WTC11 (cell line): ENCODE results near the gene GRAMD4. TPM values are rescaled to one million over a fixed set of nuclear protein-coding genes. Genes with fewer than 3 reads are reported as not detected.
A peak's percentile ranks its signal among the peaks of the same experiment; 100 is the strongest.

Experiments
- ATAC-seq: fragments of 200-7000 bp; cut with Tn5 transposase; 2 replicates; pipeline ENCODE4 v1.10.0; 2021; ENCODE audit warnings: mild to moderate bottlenecking, moderate library complexity
- CTCF ChIA-PET: fragments of 300-600 bp; sonication (Branson Sonifier 250); formaldehyde crosslinking; loops from one replicate; lab custom pipeline; 2021; ENCODE audit warnings: antibody characterized with exemption; lab: Charles Lee
- POLR2A ChIA-PET: fragments of 350-600 bp; sonication (Branson Sonifier 250); formaldehyde crosslinking; loops from one replicate; lab custom pipeline; 2021; ENCODE audit warnings: antibody characterized with exemption; lab: Charles Lee
- DNase-seq: peaks from one replicate; pipeline ENCODE4 v3.0.0; 2021; ENCODE audit warnings: low spot score
- H3K27ac Mint-ChIP-seq: 2 replicates; pipeline ENCODE4 v1.8.0; 2021; ENCODE audit warnings: mixed read lengths
- H3K27me3 Mint-ChIP-seq: 2 replicates; pipeline ENCODE4 v1.8.0; 2021; ENCODE audit warnings: low read depth, mild to moderate bottlenecking, moderate library complexity, mixed read lengths
- H3K36me3 Mint-ChIP-seq: 2 replicates; pipeline ENCODE4 v1.8.0; 2021; ENCODE audit warnings: mixed read lengths
- H3K4me1 Mint-ChIP-seq: 2 replicates; pipeline ENCODE4 v1.8.0; 2022; ENCODE audit warnings: mixed read lengths
- H3K4me3 Mint-ChIP-seq: 2 replicates; pipeline ENCODE4 v1.8.0; 2021; ENCODE audit warnings: mild to moderate bottlenecking, moderate library complexity, mixed read lengths
- H3K9me3 Mint-ChIP-seq: 2 replicates; pipeline ENCODE4 v1.8.0; 2021; ENCODE audit warnings: mixed read lengths
- AR ChIP-seq: fragments of 250-450 bp; sonication (Bioruptor Pico); IDR thresholded peaks from 2 replicates; pipeline ENCODE4 v1.9.0; 2021; ENCODE audit warnings: mild to moderate bottlenecking
- ATF2 ChIP-seq: sonication (generic); formaldehyde crosslinking; IDR thresholded peaks from 2 replicates; pipeline ENCODE4 v1.8.1; 2022; ENCODE audit warnings: low read depth, missing genetic modification reagents, borderline replicate concordance
- ATF6 ChIP-seq: sonication (generic); formaldehyde crosslinking; IDR thresholded peaks from 2 replicates; pipeline ENCODE4 v1.8.1; 2023; ENCODE audit warnings: mild to moderate bottlenecking, missing genetic modification reagents
- CREB1 ChIP-seq: sonication (generic); formaldehyde crosslinking; IDR thresholded peaks from 2 replicates; pipeline ENCODE4 v1.8.0; 2023; ENCODE audit warnings: mild to moderate bottlenecking, missing genetic modification reagents
- ELF4 ChIP-seq: sonication (generic); formaldehyde crosslinking; IDR thresholded peaks from 2 replicates; pipeline ENCODE4 v1.8.1; 2022; ENCODE audit warnings: low read depth, mild to moderate bottlenecking, moderate library complexity, missing genetic modification reagents
- FOXJ3 ChIP-seq: sonication (generic); formaldehyde crosslinking; IDR thresholded peaks from 2 replicates; pipeline ENCODE4 v1.9.0; 2021; ENCODE audit warnings: missing genetic modification reagents, mild to moderate bottlenecking, borderline replicate concordance
- FOXP1 ChIP-seq: sonication (generic); formaldehyde crosslinking; IDR thresholded peaks from 2 replicates; pipeline ENCODE4 v1.8.0; 2022; ENCODE audit warnings: missing genetic modification reagents, mild to moderate bottlenecking, moderate library complexity, borderline replicate concordance
- IRF1 ChIP-seq: sonication (generic); formaldehyde crosslinking; IDR thresholded peaks from 2 replicates; pipeline ENCODE4 v1.8.0; 2023; ENCODE audit warnings: missing genetic modification reagents
- NFE2L1 ChIP-seq: sonication (generic); formaldehyde crosslinking; IDR thresholded peaks from 2 replicates; pipeline ENCODE4 v1.8.1; 2023; ENCODE audit warnings: missing genetic modification reagents
- NR1H2 ChIP-seq: sonication (generic); formaldehyde crosslinking; IDR thresholded peaks from 2 replicates; pipeline ENCODE4 v1.9.0; 2021; ENCODE audit warnings: mild to moderate bottlenecking, moderate library complexity, missing genetic modification reagents
- PRDM15 ChIP-seq: sonication (generic); formaldehyde crosslinking; IDR thresholded peaks from 2 replicates; pipeline ENCODE4 v1.8.0; 2022; ENCODE audit warnings: missing genetic modification reagents
- RORB ChIP-seq: fragments of 250-450 bp; sonication (Bioruptor Pico); IDR thresholded peaks from 2 replicates; pipeline ENCODE4 v1.9.0; 2021; ENCODE audit warnings: mild to moderate bottlenecking
- SMAD3 ChIP-seq: sonication (generic); formaldehyde crosslinking; IDR thresholded peaks from 2 replicates; pipeline ENCODE4 v1.8.0; 2022; ENCODE audit warnings: missing genetic modification reagents, mild to moderate bottlenecking, borderline replicate concordance
- SP1 ChIP-seq: sonication (generic); formaldehyde crosslinking; conservative IDR thresholded peaks from 2 replicates; pipeline ENCODE4 v1.8.1; 2022; ENCODE audit warnings: missing genetic modification reagents
- ZNF416 ChIP-seq: fragments of 250-450 bp; sonication (Bioruptor Pico); IDR thresholded peaks from 2 replicates; pipeline ENCODE4 v1.9.0; 2021; ENCODE audit warnings: mild to moderate bottlenecking, inconsistent platforms
- ZNF512 ChIP-seq: sonication (generic); formaldehyde crosslinking; IDR thresholded peaks from 2 replicates; pipeline ENCODE4 v1.8.1; 2022; ENCODE audit warnings: missing genetic modification reagents, borderline replicate concordance
- ZNF532 ChIP-seq: fragments of 250-450 bp; sonication (Bioruptor Pico); IDR thresholded peaks from 2 replicates; pipeline ENCODE4 v1.9.0; 2021; ENCODE audit warnings: mild to moderate bottlenecking, borderline replicate concordance
- ZNF671 ChIP-seq: fragments of 250-450 bp; sonication (Bioruptor Pico); IDR thresholded peaks from 2 replicates; pipeline ENCODE4 v1.8.0; 2021; ENCODE audit warnings: mild to moderate bottlenecking
- total RNA-seq: library from RNA; stranded (reverse); gene quantifications from 3 replicates; pipeline ENCODE4 v1.2.3, GENCODE V29; 2021

GRAMD4 gene
- total RNA-seq, 1 experiment from 2014 or later: 41.0 TPM

GRCh38 chr22:46578824-46579561, 41.2 kb upstream of the GRAMD4 start (continued):
- TF ChIP-seq ZNF512 (no peak), SP1 (CRISPR knock-in tag) (no peak), ZNF532 (CRISPR knock-in tag) (no peak), NR1H2 (no peak), PRDM15 (CRISPR knock-in tag) (no peak)

- ATAC-seq (no peak), DNase-seq (no peak)
- H3K36me3 Mint-ChIP-seq: no peaks in the 10 kb centered on the region
- no peak for TF ChIP-seq ATF2
- TF ChIP-seq ATF6 (CRISPR knock-in tag): no peak
- TF ChIP-seq RORB (CRISPR knock-in tag): no peak
- TF ChIP-seq AR (CRISPR knock-in tag): no peak
- no peak for TF ChIP-seq CREB1 (CRISPR knock-in tag)
- no peak for TF ChIP-seq ELF4 (CRISPR knock-in tag)
- TF ChIP-seq ZNF671 (CRISPR knock-in tag): no peak
- no peak for TF ChIP-seq SMAD3 (CRISPR knock-in tag)
- TF ChIP-seq FOXP1 (CRISPR knock-in tag): no peak
- no peak for TF ChIP-seq NFE2L1 (CRISPR knock-in tag)
- no peak for TF ChIP-seq ZNF416 (CRISPR knock-in tag)
- TF ChIP-seq FOXJ3 (CRISPR knock-in tag): no peak
- TF ChIP-seq IRF1: no peak
- TF ChIP-seq, all 79 proteins: peak for 0
- CTCF ChIA-PET: no interaction called here
- POLR2A ChIA-PET: no interaction called here
- Mint-ChIP-seq H3K27ac (peak overlapping the region; percentile 80), H3K27me3 (peaks cover 3% of the 10 kb centered on the region; the same call in 1 of the 2 replicates), H3K4me1 (peaks cover 63% of the 10 kb centered on the region), H3K4me3 (no peak overlapping the region), H3K9me3 (no peaks in the 10 kb centered on the region)
Measured at GRCh38 chr22:46579751-46580449, 40.3 kb upstream of the GRAMD4 start.
